ENCODE results near the gene HBM.

DNA sequence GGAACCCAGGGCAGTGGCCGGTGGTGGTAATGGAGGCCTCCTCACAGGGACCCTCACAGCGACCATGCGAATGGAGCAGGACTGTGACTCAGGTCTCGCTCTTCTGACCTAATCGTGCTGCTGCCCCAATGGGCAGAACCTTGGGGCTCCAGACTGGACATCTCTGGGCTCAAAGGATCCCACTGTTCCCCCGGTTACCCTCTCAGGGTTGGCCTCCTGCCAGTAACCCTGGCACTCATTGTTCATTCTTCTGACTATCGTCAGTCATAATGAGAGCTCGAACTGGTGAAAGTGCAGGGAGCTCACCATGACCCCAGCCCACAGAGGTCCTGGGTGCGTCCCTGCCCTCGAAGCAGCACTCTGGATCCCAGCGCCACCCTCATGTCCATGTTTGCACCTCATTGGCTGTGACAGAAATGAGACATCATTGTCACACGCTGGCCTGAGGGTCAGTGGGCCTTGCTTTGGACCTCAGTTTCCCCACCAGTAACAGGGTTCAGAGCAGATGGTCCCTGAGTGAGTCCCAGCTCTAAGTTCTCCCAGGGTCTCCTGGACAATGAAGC lies 23.3 kb upstream of the HBM start:
- TF ChIP-seq POLR2AphosphoS5 (IDR thresholded peaks at IDR 0.05; ENCODE audit: insufficient read depth in 1 of 2, low read depth in 1 of 2) (no peak), POLR2A (IDR thresholded peaks at IDR 0.05) (no peak)
- TF ChIP-seq, protein P1, sequence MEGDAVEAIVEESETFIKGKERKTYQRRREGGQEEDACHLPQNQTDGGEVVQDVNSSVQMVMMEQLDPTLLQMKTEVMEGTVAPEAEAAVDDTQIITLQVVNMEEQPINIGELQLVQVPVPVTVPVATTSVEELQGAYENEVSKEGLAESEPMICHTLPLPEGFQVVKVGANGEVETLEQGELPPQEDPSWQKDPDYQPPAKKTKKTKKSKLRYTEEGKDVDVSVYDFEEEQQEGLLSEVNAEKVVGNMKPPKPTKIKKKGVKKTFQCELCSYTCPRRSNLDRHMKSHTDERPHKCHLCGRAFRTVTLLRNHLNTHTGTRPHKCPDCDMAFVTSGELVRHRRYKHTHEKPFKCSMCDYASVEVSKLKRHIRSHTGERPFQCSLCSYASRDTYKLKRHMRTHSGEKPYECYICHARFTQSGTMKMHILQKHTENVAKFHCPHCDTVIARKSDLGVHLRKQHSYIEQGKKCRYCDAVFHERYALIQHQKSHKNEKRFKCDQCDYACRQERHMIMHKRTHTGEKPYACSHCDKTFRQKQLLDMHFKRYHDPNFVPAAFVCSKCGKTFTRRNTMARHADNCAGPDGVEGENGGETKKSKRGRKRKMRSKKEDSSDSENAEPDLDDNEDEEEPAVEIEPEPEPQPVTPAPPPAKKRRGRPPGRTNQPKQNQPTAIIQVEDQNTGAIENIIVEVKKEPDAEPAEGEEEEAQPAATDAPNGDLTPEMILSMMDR (IDR thresholded peaks at IDR 0.05): no peak

Data from vagina (tissue), 2 donors.